IMR-90 (cell line): ENCODE results near the gene SEH1L. TPM values are rescaled to one million over a fixed set of nuclear protein-coding genes. Genes with fewer than 3 reads are reported as not detected.

Experiments used
- ATAC-seq: fragments of 200-7000 bp; cut with Tn5 transposase; 2 replicates; pipeline ENCODE4 v1.9.1; 2020; ENCODE audit warnings: low read depth, mild to moderate bottlenecking, moderate library complexity
- BruUV-seq: library from RNA; stranded (reverse); fragments of 400-500 nt; replicated peaks from 2 replicates; lab custom pipeline; 2021; lab: Mats Ljungman, UMichigan
- CTCF ChIA-PET: fragments of 300-600 bp; formaldehyde crosslinking; extraction: SDS; loops from one replicate; lab custom pipeline; 2021; ENCODE audit warnings: antibody characterized with exemption; lab: Yijun Ruan, JAX
- POLR2A ChIA-PET: fragments of 300-600 bp; sonication (Branson Sonifier 250); formaldehyde crosslinking; loops from one replicate; lab custom pipeline; 2022; ENCODE audit warnings: antibody characterized with exemption; ENCODE audit not compliant: unreplicated experiment; lab: Charles Lee
- DNase-seq: peaks from one replicate; pipeline ENCODE4 v3.0.0; 2013
- H2AFZ ChIP-seq: replicated peaks from 2 replicates; pipeline ENCODE3; 2013; ENCODE audit warnings: low read length, mild to moderate bottlenecking; ENCODE audit not compliant: poor library complexity
- H2AK5ac ChIP-seq: 2 replicates; pipeline ENCODE4 v1.6.1; 2013; ENCODE audit warnings: low read depth, low read length, inconsistent platforms
- H2AK9ac ChIP-seq: replicated peaks from 2 replicates; pipeline ENCODE3; 2013; ENCODE audit warnings: mild to moderate bottlenecking, low read depth, low read length, moderate library complexity; ENCODE audit not compliant: poor library complexity
- H2BK120ac ChIP-seq: 2 replicates; pipeline ENCODE4 v1.6.1; 2013; ENCODE audit warnings: low read depth, low read length, inconsistent platforms
- H2BK15ac ChIP-seq: 3 replicates; pipeline ENCODE4 v1.6.1; 2013; ENCODE audit warnings: low read depth, low read length, inconsistent platforms
- H2BK20ac ChIP-seq: 2 replicates; pipeline ENCODE4 v1.6.1; 2013; ENCODE audit warnings: low read depth, mild to moderate bottlenecking, inconsistent platforms, low read length, moderate library complexity
- H2BK5ac ChIP-seq: 2 replicates; pipeline ENCODE4 v1.6.1; 2013; ENCODE audit warnings: mild to moderate bottlenecking, low read depth, low read length, inconsistent platforms; ENCODE audit not compliant: poor library complexity, severe bottlenecking
- H3K14ac ChIP-seq: replicated peaks from 2 replicates; pipeline ENCODE4 v1.6.1; 2013; ENCODE audit warnings: low read depth, low read length, inconsistent platforms
- H3K18ac ChIP-seq: 2 replicates; pipeline ENCODE4 v1.6.1; 2013; ENCODE audit warnings: low read depth, low read length, control low read depth
- H3K23ac ChIP-seq: 2 replicates; pipeline ENCODE4 v1.6.1; 2013; ENCODE audit warnings: low read depth, low read length, inconsistent platforms
- H3K27ac ChIP-seq: 2 replicates; pipeline ENCODE4 v1.5.1; 2013; ENCODE audit warnings: mild to moderate bottlenecking, control low read depth, low read length; ENCODE audit not compliant: insufficient read depth
- H3K27me3 ChIP-seq: 2 replicates; pipeline ENCODE4 v1.6.1; 2013; ENCODE audit warnings: low read length; ENCODE audit not compliant: control insufficient read depth, insufficient read depth
- H3K36me3 ChIP-seq: 2 replicates; pipeline ENCODE4 v1.6.1; 2013; ENCODE audit warnings: low read length, mixed read lengths; ENCODE audit not compliant: control insufficient read depth, insufficient read depth
- H3K4ac ChIP-seq: 2 replicates; pipeline ENCODE4 v1.6.1; 2013; ENCODE audit warnings: low read depth, low read length, inconsistent platforms
- H3K4me1 ChIP-seq: 2 replicates; pipeline ENCODE4 v1.6.1; 2013; ENCODE audit warnings: low read length, mixed read lengths; ENCODE audit not compliant: control insufficient read depth, insufficient read depth
- H3K4me2 ChIP-seq: 2 replicates; pipeline ENCODE4 v1.6.1; 2013; ENCODE audit warnings: low read depth, mild to moderate bottlenecking, control low read depth, low read length, moderate library complexity
- H3K4me3 ChIP-seq: 2 replicates; pipeline ENCODE4 v1.5.1; 2013; ENCODE audit warnings: low read depth, mild to moderate bottlenecking, control low read depth, low read length, moderate library complexity; ENCODE audit not compliant: insufficient read depth
- H3K56ac ChIP-seq: 2 replicates; pipeline ENCODE4 v1.6.1; 2013; ENCODE audit warnings: low read length, inconsistent platforms; ENCODE audit not compliant: insufficient read depth; ENCODE audit errors: extremely low read depth
- H3K79me1 ChIP-seq, 2 experiments: 2 replicates each; pipeline ENCODE4 v1.6.1; 2013; ENCODE audit warnings: low read length in 2 of 2, inconsistent platforms in 1 of 2, low read depth in 1 of 2
- H3K9ac ChIP-seq: 2 replicates; pipeline ENCODE4 v1.6.1; 2013; ENCODE audit warnings: low read depth, low read length, control low read depth
- H3K9me1 ChIP-seq: 2 replicates; pipeline ENCODE4 v1.6.1; 2013; ENCODE audit warnings: low read length, inconsistent platforms; ENCODE audit not compliant: insufficient read depth
- H3K9me3 ChIP-seq: 2 replicates; pipeline ENCODE4 v1.6.1; 2013; ENCODE audit warnings: low read length; ENCODE audit not compliant: control insufficient read depth, insufficient read depth
- H4K20me1 ChIP-seq: 2 replicates; pipeline ENCODE4 v1.6.1; 2013; ENCODE audit warnings: low read length, inconsistent platforms; ENCODE audit not compliant: insufficient read depth
- H4K5ac ChIP-seq: 2 replicates; pipeline ENCODE4 v1.6.1; 2013; ENCODE audit warnings: mild to moderate bottlenecking, low read depth, low read length, control low read depth
- H4K8ac ChIP-seq, 2 experiments: 2 replicates each; pipeline ENCODE4 v1.6.1; 2013; ENCODE audit warnings: low read depth in 2 of 2, low read length in 2 of 2, control low read depth in 1 of 2, inconsistent platforms in 1 of 2
- H4K91ac ChIP-seq: 2 replicates; pipeline ENCODE4 v1.6.1; 2013; ENCODE audit warnings: low read depth, low read length, inconsistent platforms; ENCODE audit not compliant: insufficient read depth
- BHLHE40 ChIP-seq: fragments of 150-350 bp; IDR thresholded peaks from 2 replicates; pipeline ENCODE4 v1.6.1; 2016; ENCODE audit warnings: mild to moderate bottlenecking, low read depth, low read length
- CHD1 ChIP-seq: IDR thresholded peaks from 2 replicates; pipeline ENCODE4 v1.6.1; 2012; ENCODE audit warnings: low read depth, low read length, improper control_type of control experiment
- FOS ChIP-seq: fragments of 150-350 bp; IDR thresholded peaks from 2 replicates; pipeline ENCODE4 v1.6.1; 2016; ENCODE audit warnings: low read depth, low read length
- MAFK ChIP-seq: IDR thresholded peaks from 2 replicates; pipeline ENCODE4 v1.6.1; 2012; ENCODE audit warnings: low read depth, low read length, improper control_type of control experiment
- MAZ ChIP-seq: IDR thresholded peaks from 2 replicates; pipeline ENCODE4 v1.6.1; 2012; ENCODE audit warnings: low read depth, mild to moderate bottlenecking, low read length, improper control_type of control experiment, moderate library complexity, borderline replicate concordance
- MXI1 ChIP-seq: IDR thresholded peaks from 2 replicates; pipeline ENCODE4 v1.6.1; 2012; ENCODE audit warnings: low read depth, mild to moderate bottlenecking, low read length, moderate library complexity, borderline replicate concordance
- NFE2L2 ChIP-seq: fragments of 150-350 bp; IDR thresholded peaks from 2 replicates; pipeline ENCODE4 v1.6.1; 2016; ENCODE audit warnings: low read depth, mild to moderate bottlenecking, low read length
- POLR2A ChIP-seq: IDR thresholded peaks from 2 replicates; pipeline ENCODE4 v1.6.1; 2012; ENCODE audit warnings: mild to moderate bottlenecking, low read depth, low read length
- RFX5 ChIP-seq: IDR thresholded peaks from 2 replicates; pipeline ENCODE4 v1.8.0; 2012; ENCODE audit warnings: low read depth, mild to moderate bottlenecking, low read length, moderate library complexity
- SMC3 ChIP-seq: fragments of 150-350 bp; IDR thresholded peaks from 2 replicates; pipeline ENCODE4 v1.6.1; 2016; ENCODE audit warnings: low read depth, mild to moderate bottlenecking, antibody characterized with exemption, low read length, moderate library complexity
- WGBS, 2 experiments: methylation state at CpG; one replicate each; pipeline versions ENCODE4 v1.1.5 to v1.1.7; 2013; ENCODE audit warnings: missing lambda C conversion rate in 2 of 2; ENCODE audit not compliant: insufficient read length in 1 of 2; ENCODE audit errors: extremely low coverage in 2 of 2; 5-methylcytosine and 5-hydroxymethylcytosine counted together
- dilution Hi-C: fragments of 300-500 bp; cut with HindIII; formaldehyde crosslinking; loops from one replicate; pipeline ENCODE4 v1.14.3; 2018; ENCODE audit warnings: low sequenced_read_pairs; ENCODE audit not compliant: unreplicated experiment
- in situ Hi-C: fragments of 300-500 bp; cut with MboI; formaldehyde crosslinking; loops from 3 replicates; pipeline ENCODE4 v1.14.3; 2019; ENCODE audit warnings: low sequenced_read_pairs, inconsistent platforms, mixed read lengths
- intact Hi-C: fragments of 100-400 bp; cut with micrococcal nuclease; formaldehyde crosslinking; loops from 2 replicates; pipeline ENCODE4 v1.10.0; 2022
- polyA plus RNA-seq, 3 experiments: library from polyadenylated mRNA; depleted of rRNA; stranded (reverse); fragments of >200 nt; gene quantifications; 2 replicates each; pipeline ENCODE4 v1.2.3, GENCODE V29; 2012; ENCODE audit warnings: low replicate concordance in 1 of 3
- total RNA-seq: library from RNA; depleted of rRNA; stranded (reverse); fragments of >200 nt; gene quantifications from 2 replicates; pipeline ENCODE4 v1.2.3, GENCODE V29; 2012
- TF ChIP-seq, protein P1 (sequence below): fragments of 150-350 bp; IDR thresholded peaks from 2 replicates; pipeline ENCODE4 v1.6.1; 2016; ENCODE audit warnings: low read depth, mild to moderate bottlenecking, low read length, moderate library complexity, borderline replicate concordance
- TF ChIP-seq, protein P2 (sequence below): fragments of 150-350 bp; IDR thresholded peaks from 2 replicates; pipeline ENCODE4 v1.6.1; 2017; ENCODE audit warnings: mild to moderate bottlenecking, antibody characterized with exemption, low read length, low read depth
- TF ChIP-seq, protein P3 (sequence below): conservative IDR thresholded peaks from 2 replicates; pipeline ENCODE4 v1.5.1; 2012; ENCODE audit warnings: mild to moderate bottlenecking, low read depth, low read length, improper control_type of control experiment

SEH1L gene
- total and polyA plus RNA-seq, 2 of the 4 experiments (the other 2 are of a cell fraction): 27.6 to 45.5 TPM

DNA sequence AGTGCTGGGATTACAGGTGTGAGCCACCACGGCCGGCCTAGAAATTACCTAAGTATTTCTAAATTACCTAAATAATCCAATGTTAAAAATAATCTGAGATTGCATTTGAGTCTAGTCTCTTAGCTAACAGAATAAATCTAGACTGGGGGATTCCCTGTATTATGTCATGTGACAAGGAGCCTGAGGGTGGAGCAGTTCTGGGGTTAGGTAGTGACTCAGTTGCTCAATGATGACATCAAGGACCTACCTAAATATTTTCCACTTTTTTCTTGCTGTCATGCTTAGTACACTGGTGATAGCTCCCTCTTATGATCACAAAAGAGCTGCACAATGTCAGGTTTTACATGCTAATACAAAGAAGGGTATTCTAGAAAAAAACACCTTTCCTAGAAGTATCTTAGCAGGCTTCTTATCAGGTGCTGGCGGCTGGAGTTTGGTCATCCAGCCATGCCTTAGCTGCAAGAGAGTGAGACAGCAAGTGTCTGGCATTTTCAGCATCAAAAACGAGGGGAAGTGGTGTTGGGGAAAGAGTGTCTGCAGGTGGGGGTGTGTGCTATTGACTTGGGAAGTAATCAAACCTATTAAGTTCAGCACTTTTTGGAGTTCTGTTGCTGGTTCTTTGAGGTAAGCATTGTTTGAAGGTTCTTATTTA, 25.9 kb downstream of the SEH1L start:
- Histone ChIP-seq H3K14ac (no peak overlapping the region), H3K9ac (no peak overlapping the region), H2BK5ac (no peak overlapping the region), H2BK15ac (no peak overlapping the region), H4K8ac (no peak overlapping the region), H2AK9ac (no peak overlapping the region), H3K23ac (no peak overlapping the region), H2BK20ac (no peak overlapping the region), H3K36me3 (peaks cover 35% of the 10 kb centered on the region), H2AK5ac (no peak overlapping the region), H4K91ac (no peak overlapping the region), H3K4me3 (no peak overlapping the region), H3K18ac (no peak overlapping the region), H3K27me3 (no peaks in the 10 kb centered on the region), H4K5ac (no peak overlapping the region), H3K4me1 (no peaks in the 10 kb centered on the region), H3K56ac (no peak overlapping the region), H2BK120ac (no peak overlapping the region), H3K4ac (no peak overlapping the region), H3K4me2 (no peak overlapping the region), H4K20me1 (no peaks in the 10 kb centered on the region), H3K79me1 (peaks cover 12 to 26% of the 10 kb centered on the region in 2 experiments), H2AFZ (no peak overlapping the region), H3K27ac (no peak overlapping the region), H3K9me3 (no peaks in the 10 kb centered on the region), H3K9me1 (peaks cover 8% of the 10 kb centered on the region; the same call in 1 of the 2 replicates)
- ChIA-PET CTCF (interaction anchor here (1.1 kb wide), 1 partner anchor 11 kb away, joined by 3 read pairs; no protein-coding TSS in a partner anchor), POLR2A (no interaction called here)
- dilution Hi-C loops: no loop called here
- TF ChIP-seq SMC3: no peak
- TF ChIP-seq, protein P1, sequence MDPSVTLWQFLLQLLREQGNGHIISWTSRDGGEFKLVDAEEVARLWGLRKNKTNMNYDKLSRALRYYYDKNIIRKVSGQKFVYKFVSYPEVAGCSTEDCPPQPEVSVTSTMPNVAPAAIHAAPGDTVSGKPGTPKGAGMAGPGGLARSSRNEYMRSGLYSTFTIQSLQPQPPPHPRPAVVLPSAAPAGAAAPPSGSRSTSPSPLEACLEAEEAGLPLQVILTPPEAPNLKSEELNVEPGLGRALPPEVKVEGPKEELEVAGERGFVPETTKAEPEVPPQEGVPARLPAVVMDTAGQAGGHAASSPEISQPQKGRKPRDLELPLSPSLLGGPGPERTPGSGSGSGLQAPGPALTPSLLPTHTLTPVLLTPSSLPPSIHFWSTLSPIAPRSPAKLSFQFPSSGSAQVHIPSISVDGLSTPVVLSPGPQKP: no peak
- TF ChIP-seq FOS: no peak
- TF ChIP-seq, protein P2, sequence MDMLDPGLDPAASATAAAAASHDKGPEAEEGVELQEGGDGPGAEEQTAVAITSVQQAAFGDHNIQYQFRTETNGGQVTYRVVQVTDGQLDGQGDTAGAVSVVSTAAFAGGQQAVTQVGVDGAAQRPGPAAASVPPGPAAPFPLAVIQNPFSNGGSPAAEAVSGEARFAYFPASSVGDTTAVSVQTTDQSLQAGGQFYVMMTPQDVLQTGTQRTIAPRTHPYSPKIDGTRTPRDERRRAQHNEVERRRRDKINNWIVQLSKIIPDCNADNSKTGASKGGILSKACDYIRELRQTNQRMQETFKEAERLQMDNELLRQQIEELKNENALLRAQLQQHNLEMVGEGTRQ: no peak
- TF ChIP-seq BHLHE40: no peak
- no peak for TF ChIP-seq NFE2L2
- TF ChIP-seq POLR2A: no peak
- no peak for TF ChIP-seq RFX5
- TF ChIP-seq, protein P3, sequence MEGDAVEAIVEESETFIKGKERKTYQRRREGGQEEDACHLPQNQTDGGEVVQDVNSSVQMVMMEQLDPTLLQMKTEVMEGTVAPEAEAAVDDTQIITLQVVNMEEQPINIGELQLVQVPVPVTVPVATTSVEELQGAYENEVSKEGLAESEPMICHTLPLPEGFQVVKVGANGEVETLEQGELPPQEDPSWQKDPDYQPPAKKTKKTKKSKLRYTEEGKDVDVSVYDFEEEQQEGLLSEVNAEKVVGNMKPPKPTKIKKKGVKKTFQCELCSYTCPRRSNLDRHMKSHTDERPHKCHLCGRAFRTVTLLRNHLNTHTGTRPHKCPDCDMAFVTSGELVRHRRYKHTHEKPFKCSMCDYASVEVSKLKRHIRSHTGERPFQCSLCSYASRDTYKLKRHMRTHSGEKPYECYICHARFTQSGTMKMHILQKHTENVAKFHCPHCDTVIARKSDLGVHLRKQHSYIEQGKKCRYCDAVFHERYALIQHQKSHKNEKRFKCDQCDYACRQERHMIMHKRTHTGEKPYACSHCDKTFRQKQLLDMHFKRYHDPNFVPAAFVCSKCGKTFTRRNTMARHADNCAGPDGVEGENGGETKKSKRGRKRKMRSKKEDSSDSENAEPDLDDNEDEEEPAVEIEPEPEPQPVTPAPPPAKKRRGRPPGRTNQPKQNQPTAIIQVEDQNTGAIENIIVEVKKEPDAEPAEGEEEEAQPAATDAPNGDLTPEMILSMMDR: no peak
- TF ChIP-seq CHD1: no peak
- TF ChIP-seq MAZ: no peak
- no peak for TF ChIP-seq MAFK
- TF ChIP-seq MXI1: no peak
- in situ Hi-C loops: no loop called here
- BruUV-seq: no TSS peak
- DNase-seq: no peak
- no peak for ATAC-seq
- intact Hi-C loops: no loop called here
- WGBS, 2 experiments: 82% methylated on average over 2 of the region's 4 CpGs; no CpG with 5 or more reads in 1 of the 2 experiments
